Adipose tissue (tissue), 3 donors: ENCODE measurements around the gene NFKBIA. TPM values are rescaled to one million over a fixed set of nuclear protein-coding genes. Genes with fewer than 3 reads are reported as not detected.
"Not testable (repeated sequence)": the region's sequence is repeated elsewhere in the genome, so short reads cannot be mapped to it uniquely, and the experiment has no call there.

Experiments
- H3K27ac ChIP-seq: one replicate; pipeline ENCODE4 v1.5.1; 2013; ENCODE audit warnings: low read depth, low read length
- WGBS, 3 donors: extraction: QIAGEN DNeasy Blood & Tissue Kit; methylation state at CpG; one replicate each; pipeline ENCODE4 v1.1.7; 2013; 5-methylcytosine and 5-hydroxymethylcytosine counted together
- polyA plus RNA-seq, 3 donors: library from polyadenylated mRNA; stranded (reverse); fragments of 200-250 nt; gene quantifications; one replicate each; pipeline ENCODE4 v1.2.3, GENCODE V29; 2013
- donor health status: healthy with polysubstance abuse.
- donor health status: Bipolar disorder and iron deficiency.
- donor health status: healthy.

Gene NFKBIA
- polyA plus RNA-seq, 3 donors = 71.7 to 422 (median 244) TPM

GRCh38 chr14:35379234-35379933 lies 25.2 kb downstream of the NFKBIA start:
- 86 to 89% (median 86%) methylated on average over 9 of the region's 9 CpGs for WGBS, 3 donors
- H3K27ac ChIP-seq = not testable (repeated sequence)

GRCh38 chr14:35378425-35379233 lies 25.9 kb downstream of the NFKBIA start:
- 86 to 92% (median 92%) methylated on average over 9 of the region's 9 CpGs for WGBS, 3 donors

GRCh38 chr14:35375558-35376025 lies 29.0 kb downstream of the NFKBIA start:
- H3K27ac ChIP-seq = no peak overlapping the region
- WGBS, 3 donors = 83 to 88% (median 87%) methylated on average over 7 of the region's 7 CpGs

More at GRCh38 chr14:35378425-35379233, 25.9 kb downstream of the NFKBIA start:
- H3K27ac ChIP-seq = no peak overlapping the region

- H3K27ac ChIP-seq = no peak overlapping the region
- WGBS, 3 donors = 27 to 86% (median 37%) methylated on average over 7 of the region's 7 CpGs
Measured at GRCh38 chr14:35374263-35374712, 30.3 kb downstream of the NFKBIA start.

GRCh38 chr14:35373208-35373607 lies 31.3 kb downstream of the NFKBIA start:
- WGBS, 3 donors = 92 to 93% (median 92%) methylated on average over 11 of the region's 11 CpGs
- H3K27ac ChIP-seq = not testable (repeated sequence)

- WGBS, 3 donors = 68 to 84% (median 77%) methylated on average over 5 of the region's 5 CpGs
- no peak overlapping the region for H3K27ac ChIP-seq
Measured at GRCh38 chr14:35370969-35371368, 33.6 kb downstream of the NFKBIA start.

GRCh38 chr14:35369701-35370191 lies 34.8 kb downstream of the NFKBIA start:
- 47 to 75% (median 61%) methylated on average over 24 of the region's 24 CpGs for WGBS, 3 donors
- no peak overlapping the region for H3K27ac ChIP-seq

- H3K27ac ChIP-seq = no peak overlapping the region
- WGBS, 3 donors = 62 to 68% (median 62%) methylated on average over 37 of the region's 37 CpGs
Measured at GRCh38 chr14:35368583-35369392, 35.8 kb downstream of the NFKBIA start.

- WGBS, 3 donors = 51 to 55% (median 55%) methylated on average over 2 of the region's 2 CpGs
- H3K27ac ChIP-seq = no peak overlapping the region
Measured at GRCh38 chr14:35368139-35368460, 36.4 kb downstream of the NFKBIA start.

GRCh38 chr14:35367056-35367372 lies 37.5 kb downstream of the NFKBIA start:
- WGBS, 3 donors = 78 to 97% (median 83%) methylated on average over 5 of the region's 5 CpGs
- H3K27ac ChIP-seq = no peak overlapping the region

- 81 to 92% (median 91%) methylated on average over 8 of the region's 8 CpGs for WGBS, 3 donors
Measured at GRCh38 chr14:35366521-35366976, 38.0 kb downstream of the NFKBIA start.

GRCh38 chr14:35366056-35366451 lies 38.5 kb downstream of the NFKBIA start:
- 69 to 92% (median 71%) methylated on average over 12 of the region's 12 CpGs for WGBS, 3 donors

More at GRCh38 chr14:35366521-35366976, 38.0 kb downstream of the NFKBIA start:
- H3K27ac ChIP-seq = no peak overlapping the region

GRCh38 chr14:35365130-35366055 lies 39.2 kb downstream of the NFKBIA start:
- peak overlapping the region; percentile 66 for H3K27ac ChIP-seq
- WGBS, 3 donors = 50 to 76% (median 51%) methylated on average over 13 of the region's 13 CpGs

More at GRCh38 chr14:35366056-35366451, 38.5 kb downstream of the NFKBIA start:
- peak overlapping the region; percentile 66 for H3K27ac ChIP-seq

GRCh38 chr14:35362911-35363374 lies 41.6 kb downstream of the NFKBIA start:
- WGBS, 3 donors = 77 to 82% (median 79%) methylated on average over 25 of the region's 25 CpGs
- no peak overlapping the region for H3K27ac ChIP-seq

GRCh38 chr14:35362450-35362849 lies 42.1 kb downstream of the NFKBIA start:
- 42 to 64% (median 52%) methylated on average over 3 of the region's 3 CpGs for WGBS, 3 donors
- no peak overlapping the region for H3K27ac ChIP-seq

- H3K27ac ChIP-seq = no peak overlapping the region
- WGBS, 3 donors = 85 to 97% (median 96%) methylated on average over 8 of the region's 8 CpGs
Measured at GRCh38 chr14:35361141-35361480, 43.4 kb downstream of the NFKBIA start.

GRCh38 chr14:35359655-35360054 lies 44.9 kb downstream of the NFKBIA start:
- WGBS, 3 donors = 74 to 91% (median 85%) methylated on average over 7 of the region's 7 CpGs
- not testable (repeated sequence) for H3K27ac ChIP-seq
